ENCODE results near the gene NF1. TPM values are rescaled to one million over a fixed set of nuclear protein-coding genes. Genes with fewer than 3 reads are reported as not detected.
A peak's percentile ranks its signal among the peaks of the same experiment; 100 is the strongest.

NF1 gene
- total RNA-seq, 4 donors from 2014 or later = 41.7 to 69.9 (median 54.4) TPM

- no peak for ATAC-seq
- peaks cover 0 to 9% (median 0%) of the 10 kb centered on the region in 3 donors for H3K4me1 ChIP-seq
- no peak overlapping the region for H3K27ac ChIP-seq
- 90% methylated on average over 7 of the region's 7 CpGs; no CpG with 5 or more reads in 1 of the 2 donors for WGBS, 2 donors (ENCODE audit: low coverage in 1 of 2)
- H3K9me3 ChIP-seq = no peaks in the 10 kb centered on the region
- no peak overlapping the region for H3K4me3 ChIP-seq
- peaks cover 22% of the 10 kb centered on the region for H3K27me3 ChIP-seq
- TF ChIP-seq POLR2A (IDR thresholded peaks at IDR 0.05) (no peak), POLR2AphosphoS5 (IDR thresholded peaks at IDR 0.05) (no peak), CTCF (IDR thresholded peaks at IDR 0.05) (no peak), EP300 (IDR thresholded peaks at IDR 0.05) (no peak)
- H3K36me3 ChIP-seq = peaks cover 0 to 8% of the 10 kb centered on the region in 2 donors
These were observed 290.9 kb downstream of the NF1 start for GRCh38 chr17:31385428-31386285.

DNA sequence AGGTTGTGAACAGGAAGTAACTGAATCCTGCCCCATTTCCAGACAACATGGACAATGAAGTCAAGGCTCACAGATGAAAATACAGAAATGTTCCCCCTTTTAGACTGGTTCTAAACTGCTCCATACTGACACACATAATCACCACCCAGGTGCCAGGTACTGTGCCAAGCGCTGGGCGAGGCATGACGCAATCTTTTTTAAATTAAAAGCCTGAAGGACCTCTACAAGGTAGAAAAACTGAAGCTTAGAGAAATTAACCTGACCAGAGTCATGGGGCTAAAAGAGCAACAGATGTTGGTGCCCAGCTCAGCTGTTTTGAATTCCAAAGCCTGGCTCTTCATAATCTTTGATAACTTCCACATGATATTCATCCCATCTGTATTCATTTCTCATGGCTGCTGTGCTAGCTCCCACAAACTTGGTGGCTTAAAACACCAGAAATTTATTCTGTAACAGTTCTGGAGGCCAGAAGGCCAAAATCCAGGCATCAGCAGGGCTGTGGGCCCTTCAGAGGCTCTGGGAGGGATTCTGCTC, 291.8 kb downstream of the NF1 start:
- 67 to 90% methylated on average over 1 to 3 of the region's 3 CpGs for WGBS, 2 donors (ENCODE audit: low coverage in 1 of 2)
- no peak for TF ChIP-seq POLR2AphosphoS5 (IDR thresholded peaks at IDR 0.05)
- TF ChIP-seq POLR2A (IDR thresholded peaks at IDR 0.05) = no peak
- no peak for TF ChIP-seq CTCF (IDR thresholded peaks at IDR 0.05)
- TF ChIP-seq EP300 (IDR thresholded peaks at IDR 0.05) = no peak
- no peak overlapping the region for H3K4me3 ChIP-seq

GRCh38 chr17:31387438-31387837, 292.7 kb downstream of the NF1 start:
- Histone ChIP-seq H3K4me1 (peaks cover 0 to 25% (median 5%) of the 10 kb centered on the region in 3 donors), H3K27ac (no peak overlapping the region), H3K27me3 (peaks cover 39% of the 10 kb centered on the region), H3K9me3 (no peaks in the 10 kb centered on the region), H3K4me3 (no peak overlapping the region), H3K36me3 (peaks cover 0 to 4% of the 10 kb centered on the region in 2 donors)
- 90 to 100% methylated on average over 1 to 8 of the region's 12 CpGs for WGBS, 2 donors (ENCODE audit: low coverage in 1 of 2)
- no peak for TF ChIP-seq EP300 (IDR thresholded peaks at IDR 0.05)
- no peak for ATAC-seq

More for the DNA sequence above, 291.8 kb downstream of the NF1 start:
- Histone ChIP-seq H3K4me1 (peaks cover 0 to 18% (median 0%) of the 10 kb centered on the region in 3 donors), H3K36me3 (peaks cover 0 to 8% of the 10 kb centered on the region in 2 donors), H3K27me3 (peaks cover 31% of the 10 kb centered on the region), H3K27ac (no peak overlapping the region), H3K9me3 (no peaks in the 10 kb centered on the region)
- ATAC-seq = no peak

DNA sequence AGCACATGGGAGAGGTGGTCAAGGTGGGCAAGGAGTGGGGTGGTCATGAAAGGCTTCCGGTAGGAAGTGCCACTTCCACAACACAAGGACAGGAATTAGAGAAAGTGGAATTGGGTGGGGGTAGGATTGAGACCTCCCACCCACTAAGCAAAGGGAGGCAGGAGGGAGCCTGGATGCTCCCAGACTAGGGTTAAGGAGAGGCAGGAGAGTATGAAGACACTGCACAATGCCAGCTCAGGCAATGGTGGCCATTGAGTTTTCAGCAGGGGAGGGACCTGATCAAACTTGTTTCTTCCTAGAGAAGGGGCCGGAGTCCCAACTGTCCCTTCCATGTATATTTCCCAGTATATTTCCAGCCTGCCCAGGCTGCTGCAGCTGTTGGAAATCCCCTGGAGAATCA, 293.6 kb downstream of the NF1 start:
- Histone ChIP-seq H3K4me1 (peaks cover 0 to 31% (median 5%) of the 10 kb centered on the region in 3 donors), H3K36me3 (no peaks in the 10 kb centered on the region), H3K27me3 (peaks cover 48% of the 10 kb centered on the region), H3K27ac (no peak overlapping the region), H3K4me3 (no peak overlapping the region), H3K9me3 (no peaks in the 10 kb centered on the region)
- no peak for ATAC-seq
- WGBS, 2 donors (ENCODE audit: low coverage in 1 of 2) = 71 to 100% methylated on average over 1 to 2 of the region's 2 CpGs
- no peak for TF ChIP-seq CTCF (IDR thresholded peaks at IDR 0.05)
- TF ChIP-seq POLR2A (IDR thresholded peaks at IDR 0.05) = no peak
- TF ChIP-seq EP300 (IDR thresholded peaks at IDR 0.05) = no peak
- no peak for TF ChIP-seq POLR2AphosphoS5 (IDR thresholded peaks at IDR 0.05)

DNA sequence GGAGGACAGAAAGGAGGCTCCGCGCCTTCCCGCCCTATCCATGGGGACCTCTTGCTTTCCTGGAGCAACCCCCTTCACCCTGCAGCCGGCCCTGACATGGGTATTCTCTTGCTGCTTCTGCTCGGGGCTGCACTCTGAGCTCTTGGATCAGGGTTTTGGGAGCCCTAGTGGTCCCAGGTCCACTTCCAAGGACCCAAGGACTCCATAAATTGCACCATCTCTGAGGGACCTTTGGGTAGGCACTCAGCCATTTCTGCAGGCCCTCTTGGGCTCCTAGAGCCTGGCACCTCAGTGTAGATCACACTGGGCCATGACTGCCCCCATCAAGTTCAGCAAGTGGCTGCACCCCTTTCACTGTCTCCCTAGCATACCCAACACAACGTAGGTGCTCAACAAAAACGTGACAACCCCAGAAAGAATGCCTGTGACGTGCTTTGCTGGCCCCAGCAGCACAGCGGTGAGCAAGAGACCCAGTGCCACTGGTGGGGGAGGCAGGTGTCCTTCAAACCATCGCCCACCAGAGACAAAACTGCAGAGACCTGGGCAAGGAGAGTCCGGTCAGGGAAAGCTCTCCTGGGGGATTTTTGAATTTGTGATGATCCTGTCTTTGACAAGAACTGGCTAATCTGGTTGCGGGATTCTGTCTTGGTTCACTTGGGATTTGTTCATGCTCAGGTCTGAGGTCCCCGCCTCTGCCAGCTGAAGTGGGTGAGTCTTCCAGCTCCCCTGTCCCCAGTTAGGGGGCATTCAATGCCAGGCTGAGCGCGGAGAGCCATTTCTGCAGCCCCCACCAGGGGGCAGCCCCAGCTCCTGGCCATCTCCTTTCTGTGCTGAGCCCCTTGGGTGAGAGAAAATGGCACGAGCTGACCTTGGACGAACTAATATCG, 294.2 kb downstream of the NF1 start:
- no peak for TF ChIP-seq EP300 (IDR thresholded peaks at IDR 0.05)
- TF ChIP-seq POLR2AphosphoS5 (IDR thresholded peaks at IDR 0.05) = no peak
- peak in 3 of 4 experiments; percentile 35 to 59 (median 49) for TF ChIP-seq CTCF (IDR thresholded peaks at IDR 0.05)
- ATAC-seq = no peak
- H3K9me3 ChIP-seq = no peaks in the 10 kb centered on the region
- WGBS, 2 donors (ENCODE audit: low coverage in 1 of 2) = 75 to 80% methylated on average over 2 to 5 of the region's 18 CpGs
- H3K27ac ChIP-seq = no peak overlapping the region
- no peak overlapping the region for H3K4me3 ChIP-seq
- H3K36me3 ChIP-seq = no peaks in the 10 kb centered on the region
- peaks cover 0 to 31% (median 5%) of the 10 kb centered on the region in 3 donors for H3K4me1 ChIP-seq
- H3K27me3 ChIP-seq = peaks cover 55% of the 10 kb centered on the region

All from gastroesophageal sphincter (tissue), 4 donors.